Skeletal muscle tissue (tissue), 4 donors: ENCODE measurements around the gene CRY1. TPM values are rescaled to one million over a fixed set of nuclear protein-coding genes. Genes with fewer than 3 reads are reported as not detected.

Experiments used
- H3K27ac ChIP-seq: one replicate; pipeline ENCODE4 v1.7.0; 2013; ENCODE audit warnings: mild to moderate bottlenecking, low read depth, low read length, inconsistent platforms
- H3K27me3 ChIP-seq, 3 donors: one replicate each; pipeline ENCODE4 v1.7.0; 2013; ENCODE audit warnings: low read length in 3 of 3; ENCODE audit not compliant: control insufficient read depth in 3 of 3, insufficient read depth in 3 of 3
- H3K36me3 ChIP-seq, 3 donors: one replicate each; pipeline ENCODE4 v1.7.0; 2013; ENCODE audit warnings: low read length in 3 of 3; ENCODE audit not compliant: control insufficient read depth in 3 of 3, insufficient read depth in 3 of 3
- H3K4me1 ChIP-seq, 3 donors: one replicate each; pipeline ENCODE4 v1.7.0; 2013; ENCODE audit warnings: low read length in 3 of 3, mild to moderate bottlenecking in 3 of 3; ENCODE audit not compliant: control insufficient read depth in 3 of 3, insufficient read depth in 3 of 3
- H3K4me3 ChIP-seq, 3 donors: one replicate each; pipeline ENCODE4 v1.7.0; 2013; ENCODE audit warnings: low read length in 3 of 3
- H3K9ac ChIP-seq, 3 donors: one replicate each; pipeline ENCODE4 v1.7.0; 2013; ENCODE audit warnings: low read length in 3 of 3, mild to moderate bottlenecking in 3 of 3, moderate library complexity in 2 of 3, low read depth in 1 of 3
- H3K9me3 ChIP-seq, 3 donors: one replicate each; pipeline ENCODE4 v1.7.0; 2013; ENCODE audit warnings: low read length in 3 of 3; ENCODE audit not compliant: control insufficient read depth in 3 of 3
- total RNA-seq: library from RNA; depleted of rRNA; stranded (reverse); fragments of >200 nt; gene quantifications from one replicate; pipeline ENCODE4 v1.2.3, GENCODE V29; 2014
- donor health status: Osteomylitis.

CRY1 gene
- total RNA-seq, 1 donor from 2014 or later, result 24.0 TPM

DNA sequence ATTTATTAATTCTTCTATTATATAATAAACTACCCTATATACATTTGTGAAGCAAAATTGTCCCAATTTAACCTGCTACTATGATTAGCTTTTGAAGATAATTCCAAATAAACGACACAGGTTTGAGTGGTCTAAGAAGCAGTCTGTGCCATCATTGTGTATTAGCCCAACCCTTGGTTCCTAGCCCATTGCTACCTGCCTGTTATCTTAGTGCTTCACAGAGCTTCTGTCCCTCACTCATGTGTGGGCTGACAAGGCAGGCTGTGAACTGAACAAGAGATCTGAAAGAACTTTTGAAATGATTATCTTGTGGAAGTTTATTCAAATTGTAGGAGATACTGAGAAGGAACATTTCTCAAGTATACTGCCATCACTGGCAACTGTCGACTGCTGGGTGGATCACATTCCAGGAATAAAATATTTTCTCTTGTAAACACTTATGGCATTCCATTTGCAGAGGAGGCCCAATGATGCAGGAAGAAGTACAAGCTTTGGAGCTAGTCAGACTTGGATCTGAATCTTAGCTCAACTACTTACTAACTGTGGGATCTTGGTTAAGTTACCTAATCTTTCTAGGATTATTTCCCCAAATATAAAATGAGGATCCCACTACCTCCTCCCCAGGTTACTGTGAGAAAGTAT lies 98.6 kb downstream of the CRY1 start:
- no peaks in the 10 kb centered on the region for H3K9me3 ChIP-seq
- no peaks in the 10 kb centered on the region for H3K4me1 ChIP-seq
- peaks cover 0 to 17% (median 10%) of the 10 kb centered on the region in 3 donors for H3K36me3 ChIP-seq
- no peak overlapping the region for H3K9ac ChIP-seq
- no peaks in the 10 kb centered on the region for H3K27me3 ChIP-seq
- H3K27ac ChIP-seq, result no peak overlapping the region
- H3K4me3 ChIP-seq, result no peak overlapping the region

- peaks cover 16 to 28% (median 20%) of the 10 kb centered on the region in 3 donors for H3K4me1 ChIP-seq
- H3K36me3 ChIP-seq, result peaks cover 3 to 25% (median 4%) of the 10 kb centered on the region in 3 donors
- H3K9ac ChIP-seq, result peak overlapping the region; percentile 62 to 95 (median 65)
- no peaks in the 10 kb centered on the region for H3K9me3 ChIP-seq
- peak overlapping the region in 2 of 3 donors; percentile 48 to 91 for H3K4me3 ChIP-seq
- H3K27ac ChIP-seq, result peak overlapping the region; percentile 94
- H3K27me3 ChIP-seq, result no peaks in the 10 kb centered on the region
These were observed 105.5 kb downstream of the CRY1 start for GRCh38 chr12:106987846-106988245.

GRCh38 chr12:106986625-106987389 lies 106.5 kb downstream of the CRY1 start, which contains the start of gene MTERF2:
Gene MTERF2 (minus strand): TSS chr12:106987146. CDS start chr12:106978714, 8,432 bp downstream.
- Histone ChIP-seq H3K9ac (peak within 1 kb of the TSS; percentile 91 to 96 (median 95)), H3K27ac (peak within 1 kb of the TSS; percentile 94), H3K36me3 (peaks cover 3 to 25% (median 10%) of the 10 kb centered on the region in 3 donors), H3K4me1 (peaks cover 16 to 28% (median 20%) of the 10 kb centered on the region in 3 donors), H3K4me3 (peak within 1 kb of the TSS; percentile 82 to 91 (median 90)), H3K27me3 (no peaks in the 10 kb centered on the region), H3K9me3 (no peaks in the 10 kb centered on the region)

- H3K4me3 ChIP-seq, result peak overlapping the region; percentile 82 to 91 (median 90)
- H3K27me3 ChIP-seq, result no peaks in the 10 kb centered on the region
- no peaks in the 10 kb centered on the region for H3K9me3 ChIP-seq
- H3K4me1 ChIP-seq, result peaks cover 16 to 28% (median 20%) of the 10 kb centered on the region in 3 donors
- peaks cover 3 to 25% (median 12%) of the 10 kb centered on the region in 3 donors for H3K36me3 ChIP-seq
- peak overlapping the region; percentile 91 to 96 (median 95) for H3K9ac ChIP-seq
- peak overlapping the region; percentile 94 for H3K27ac ChIP-seq
These were observed 107.2 kb downstream of the CRY1 start for GRCh38 chr12:106986135-106986534.

DNA sequence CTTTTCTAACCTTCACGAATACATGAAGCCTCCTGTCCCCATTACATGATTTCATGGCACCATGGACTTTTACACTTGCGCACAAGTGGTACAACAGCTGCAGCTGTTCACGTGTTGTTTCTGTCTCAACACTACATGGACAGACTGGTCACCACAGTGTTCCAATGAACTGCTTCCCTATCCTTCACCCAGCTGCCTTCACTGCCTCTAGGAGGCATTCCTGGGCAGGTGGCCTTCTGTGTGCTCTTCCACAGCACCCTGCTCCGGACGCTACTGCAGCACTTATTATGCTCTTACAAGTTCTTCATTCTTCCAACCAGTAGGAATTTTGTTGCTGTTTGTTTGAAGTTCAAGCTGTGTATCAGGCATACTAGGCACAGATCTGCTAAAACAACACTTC lies 107.9 kb downstream of the CRY1 start:
- Histone ChIP-seq H3K4me3 (peak overlapping the region; percentile 82 to 91 (median 90)), H3K36me3 (peaks cover 3 to 25% (median 12%) of the 10 kb centered on the region in 3 donors), H3K27me3 (no peaks in the 10 kb centered on the region), H3K9me3 (no peaks in the 10 kb centered on the region), H3K4me1 (peaks cover 16 to 28% (median 20%) of the 10 kb centered on the region in 3 donors), H3K27ac (peak overlapping the region; percentile 27), H3K9ac (peak overlapping the region; percentile 91 to 96 (median 95))

DNA sequence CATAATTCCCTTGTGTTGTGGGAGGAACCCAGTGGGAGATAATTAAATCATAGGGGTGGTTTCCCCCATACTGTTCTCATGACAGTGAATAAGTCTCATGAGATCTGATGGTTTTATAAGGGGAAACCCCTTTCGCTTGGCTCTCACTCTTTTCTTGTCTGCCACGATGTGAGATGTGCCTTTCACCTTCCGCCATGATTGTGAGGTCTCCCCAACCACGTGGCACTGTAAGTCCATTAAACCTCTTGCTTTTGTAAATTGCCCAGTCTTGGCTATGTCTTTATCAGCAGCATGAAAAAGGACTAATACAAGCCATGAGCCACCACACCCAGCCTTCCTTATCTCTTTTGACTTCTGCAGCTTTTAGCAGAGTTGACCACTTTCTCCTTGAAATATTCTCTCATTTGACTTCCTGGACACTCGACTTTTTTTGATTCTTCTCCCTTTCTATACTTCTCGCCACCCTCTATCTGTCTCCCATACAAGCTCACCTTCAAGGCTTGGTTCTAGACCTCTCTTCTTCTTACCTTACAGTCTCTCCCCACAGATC lies 108.7 kb downstream of the CRY1 start:
- H3K27me3 ChIP-seq, result no peaks in the 10 kb centered on the region
- H3K4me3 ChIP-seq, result peak overlapping the region in 1 of 3 donors; percentile 91
- peak overlapping the region; percentile 27 for H3K27ac ChIP-seq
- H3K36me3 ChIP-seq, result peaks cover 3 to 25% (median 12%) of the 10 kb centered on the region in 3 donors
- H3K4me1 ChIP-seq, result peaks cover 16 to 28% (median 20%) of the 10 kb centered on the region in 3 donors
- H3K9ac ChIP-seq, result no peak overlapping the region
- H3K9me3 ChIP-seq, result no peaks in the 10 kb centered on the region

DNA sequence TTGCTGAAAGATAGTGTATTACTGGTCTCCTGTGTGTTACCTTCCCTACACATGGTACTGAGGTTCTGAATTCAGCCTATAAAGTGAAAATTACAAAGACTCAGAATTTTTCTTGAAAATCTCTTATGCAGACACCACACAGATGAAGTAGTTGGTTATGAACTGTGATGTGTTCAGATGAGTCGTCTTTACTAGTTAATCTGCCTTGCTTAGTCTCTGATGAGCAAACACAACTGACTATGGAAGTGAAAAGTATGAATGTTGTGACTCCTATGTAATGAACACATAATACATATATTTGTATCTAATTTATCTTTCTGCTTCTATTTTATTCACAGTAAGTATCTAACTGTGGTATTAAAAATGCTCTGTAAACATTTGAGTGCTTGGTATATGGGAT lies 111.1 kb downstream of the CRY1 start:
- no peak overlapping the region for H3K4me3 ChIP-seq
- H3K4me1 ChIP-seq, result peaks cover 20 to 26% (median 22%) of the 10 kb centered on the region in 3 donors
- no peak overlapping the region for H3K9ac ChIP-seq
- no peaks in the 10 kb centered on the region for H3K9me3 ChIP-seq
- no peaks in the 10 kb centered on the region for H3K27me3 ChIP-seq
- H3K27ac ChIP-seq, result no peak overlapping the region
- peaks cover 3 to 25% (median 12%) of the 10 kb centered on the region in 3 donors for H3K36me3 ChIP-seq

DNA sequence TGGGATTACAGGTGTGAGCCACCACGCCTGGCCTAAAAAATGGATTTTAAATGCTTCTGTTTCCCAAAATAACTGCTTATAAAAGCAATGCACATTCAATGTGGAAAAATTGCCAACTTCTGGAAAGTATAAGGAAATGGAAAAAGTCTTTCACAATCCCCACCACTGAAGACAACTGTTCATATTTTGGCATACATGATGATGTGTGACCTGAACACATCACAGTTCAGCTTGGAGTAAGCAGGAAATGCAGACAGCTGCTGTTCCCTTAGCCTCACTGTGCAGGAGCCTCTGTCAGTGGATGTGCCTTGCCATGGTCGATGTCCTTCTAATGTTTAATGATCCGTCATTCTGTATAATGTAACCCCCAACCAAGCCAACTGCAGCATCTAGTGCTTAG lies 111.6 kb downstream of the CRY1 start:
- Histone ChIP-seq H3K36me3 (peaks cover 3 to 25% (median 12%) of the 10 kb centered on the region in 3 donors), H3K27ac (no peak overlapping the region), H3K27me3 (no peaks in the 10 kb centered on the region), H3K9ac (no peak overlapping the region), H3K4me1 (peaks cover 21 to 25% (median 24%) of the 10 kb centered on the region in 3 donors), H3K9me3 (no peaks in the 10 kb centered on the region), H3K4me3 (no peak overlapping the region)

DNA sequence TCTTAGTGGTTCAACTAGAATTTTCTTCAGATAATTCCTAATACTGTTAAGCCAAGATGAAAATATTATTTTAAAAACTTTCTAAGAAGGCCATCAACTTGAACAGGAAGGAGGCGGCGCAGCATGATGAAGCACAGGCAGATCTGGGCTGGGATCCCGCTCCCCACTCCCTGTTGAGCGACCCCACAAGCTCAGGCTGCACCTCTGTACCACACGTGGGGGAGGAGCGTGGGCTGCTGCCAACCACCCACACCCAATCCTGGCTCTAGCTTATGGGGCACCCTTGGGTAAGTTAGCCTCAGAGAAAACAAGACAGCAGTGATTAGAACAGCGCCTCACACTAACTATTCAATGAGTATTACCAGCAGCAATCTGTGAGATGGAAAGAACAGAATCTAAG lies 112.4 kb downstream of the CRY1 start:
- H3K27ac ChIP-seq, result no peak overlapping the region
- peaks cover 3 to 28% (median 12%) of the 10 kb centered on the region in 3 donors for H3K36me3 ChIP-seq
- H3K9me3 ChIP-seq, result no peaks in the 10 kb centered on the region
- H3K4me1 ChIP-seq, result peaks cover 21 to 26% (median 24%) of the 10 kb centered on the region in 3 donors
- no peaks in the 10 kb centered on the region for H3K27me3 ChIP-seq
- H3K9ac ChIP-seq, result no peak overlapping the region
- no peak overlapping the region for H3K4me3 ChIP-seq
